Measurements from ENCODE around the gene SLC38A11. TPM values are rescaled to one million over a fixed set of nuclear protein-coding genes. Genes with fewer than 3 reads are reported as not detected.
A peak's percentile ranks its signal among the peaks of the same experiment; 100 is the strongest.

The SLC38A11 gene
- total and polyA plus RNA-seq, 7 donors, result 0.46 to 4.3 (median 0.71) TPM; not detected in 1

DNA sequence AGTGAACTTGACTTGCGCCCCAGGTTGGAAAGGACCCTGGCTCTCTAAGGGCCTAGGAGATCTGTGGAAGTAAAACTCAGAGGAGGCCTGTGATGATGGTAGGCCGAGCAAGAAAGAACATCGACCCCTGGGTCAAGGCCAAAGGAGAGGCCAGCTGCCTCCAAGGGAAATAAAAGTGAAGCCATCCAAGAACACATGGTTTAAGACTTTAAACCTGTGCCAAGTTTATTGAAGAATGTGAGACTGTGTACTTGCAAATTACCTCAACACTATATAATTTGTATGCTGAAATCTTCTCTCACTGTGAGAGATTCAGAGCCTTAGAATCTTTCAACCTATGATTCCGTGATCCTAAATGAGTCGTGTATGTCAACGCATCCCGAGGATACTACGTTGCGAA, 73.0 kb downstream of the SLC38A11 start:
- intact Hi-C loops (cut with DNase I), result no loop called here

DNA sequence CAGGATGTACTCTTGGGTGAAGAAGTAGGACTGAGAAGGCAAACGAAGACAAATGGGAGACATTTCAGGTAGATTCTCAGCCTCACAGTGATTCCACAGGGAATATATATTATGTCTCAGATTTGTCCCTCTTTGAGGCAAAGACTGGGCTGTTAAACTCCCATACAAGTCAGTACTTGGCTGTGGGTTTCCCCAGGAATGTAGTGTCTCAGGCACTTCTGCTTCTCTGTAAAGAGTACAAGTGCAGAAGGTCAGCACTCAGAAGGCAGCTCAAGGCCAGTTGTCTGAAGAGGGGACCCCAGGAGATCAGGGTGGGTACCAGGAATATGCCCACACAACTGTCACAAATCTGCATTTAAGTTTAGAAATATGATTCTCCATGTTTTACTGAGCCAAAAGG, 73.8 kb downstream of the SLC38A11 start:
- Histone ChIP-seq H3K4me1 (peaks cover 0 to 30% (median 11%) of the 10 kb centered on the region in 4 donors), H3K27me3 (no peaks in the 10 kb centered on the region), H3K27ac (no peak overlapping the region), H3K4me3 (no peak overlapping the region), H3K9me3 (no peaks in the 10 kb centered on the region), H3K36me3 (no peaks in the 10 kb centered on the region)
- no peak for DNase-seq
- TF ChIP-seq POLR2AphosphoS5 (IDR thresholded peaks at IDR 0.05), result no peak
- 90 to 96% methylated on average over 1 of the region's 1 CpG for WGBS, 2 donors
- intact Hi-C loops (cut with DNase I), result no loop called here

More for the DNA sequence above, 73.0 kb downstream of the SLC38A11 start:
- WGBS, 2 donors, result 78 to 89% methylated on average over 9 of the region's 9 CpGs
- Histone ChIP-seq H3K4me3 (no peak overlapping the region), H3K9me3 (no peaks in the 10 kb centered on the region), H3K4me1 (peaks cover 0 to 30% (median 11%) of the 10 kb centered on the region in 4 donors), H3K27me3 (no peaks in the 10 kb centered on the region), H3K27ac (peak overlapping the region in 3 of 4 donors; percentile 25 to 46 (median 38)), H3K36me3 (no peaks in the 10 kb centered on the region)
- no peak for DNase-seq
- TF ChIP-seq, protein P1, sequence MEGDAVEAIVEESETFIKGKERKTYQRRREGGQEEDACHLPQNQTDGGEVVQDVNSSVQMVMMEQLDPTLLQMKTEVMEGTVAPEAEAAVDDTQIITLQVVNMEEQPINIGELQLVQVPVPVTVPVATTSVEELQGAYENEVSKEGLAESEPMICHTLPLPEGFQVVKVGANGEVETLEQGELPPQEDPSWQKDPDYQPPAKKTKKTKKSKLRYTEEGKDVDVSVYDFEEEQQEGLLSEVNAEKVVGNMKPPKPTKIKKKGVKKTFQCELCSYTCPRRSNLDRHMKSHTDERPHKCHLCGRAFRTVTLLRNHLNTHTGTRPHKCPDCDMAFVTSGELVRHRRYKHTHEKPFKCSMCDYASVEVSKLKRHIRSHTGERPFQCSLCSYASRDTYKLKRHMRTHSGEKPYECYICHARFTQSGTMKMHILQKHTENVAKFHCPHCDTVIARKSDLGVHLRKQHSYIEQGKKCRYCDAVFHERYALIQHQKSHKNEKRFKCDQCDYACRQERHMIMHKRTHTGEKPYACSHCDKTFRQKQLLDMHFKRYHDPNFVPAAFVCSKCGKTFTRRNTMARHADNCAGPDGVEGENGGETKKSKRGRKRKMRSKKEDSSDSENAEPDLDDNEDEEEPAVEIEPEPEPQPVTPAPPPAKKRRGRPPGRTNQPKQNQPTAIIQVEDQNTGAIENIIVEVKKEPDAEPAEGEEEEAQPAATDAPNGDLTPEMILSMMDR (IDR thresholded peaks at IDR 0.05), result no peak
- TF ChIP-seq POLR2A (IDR thresholded peaks at IDR 0.05), result no peak
- TF ChIP-seq EP300 (IDR thresholded peaks at IDR 0.05), result no peak
- no peak for TF ChIP-seq POLR2AphosphoS5 (IDR thresholded peaks at IDR 0.05)

DNA sequence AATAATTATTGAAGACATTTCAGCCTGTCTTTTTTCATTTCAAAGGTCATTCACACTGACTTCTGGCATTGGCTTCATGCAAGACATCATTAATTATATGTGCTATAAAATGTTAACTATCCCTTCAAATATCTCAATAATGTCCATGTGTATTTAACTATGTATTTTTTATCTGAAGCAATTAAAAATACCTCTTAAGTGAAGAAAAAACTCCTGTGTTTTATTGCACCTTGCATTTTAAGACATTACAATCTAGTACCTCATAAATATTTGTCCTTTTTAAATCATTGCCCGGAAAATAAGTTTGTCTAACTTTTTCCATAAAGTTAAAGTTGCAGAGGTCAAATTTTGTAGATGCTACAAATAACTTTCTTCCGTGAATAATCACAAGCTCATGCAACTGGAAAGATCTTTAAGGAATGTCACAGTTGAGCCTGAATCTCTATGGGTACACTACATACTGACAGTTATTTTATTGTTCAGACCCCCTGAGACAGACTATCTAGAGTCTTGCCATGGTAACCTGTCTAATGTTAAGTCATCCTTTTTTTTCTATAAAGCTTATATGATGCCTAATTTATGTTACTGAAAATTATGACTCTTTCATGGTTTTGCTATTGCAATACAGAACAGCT, 75.3 kb downstream of the SLC38A11 start:
- H3K27me3 ChIP-seq, result no peaks in the 10 kb centered on the region
- intact Hi-C loops (cut with DNase I), result no loop called here
- no peak overlapping the region for H3K27ac ChIP-seq
- WGBS, 2 donors, result 41 to 65% methylated on average over 2 of the region's 2 CpGs
- H3K36me3 ChIP-seq, result no peaks in the 10 kb centered on the region
- H3K4me3 ChIP-seq, result no peak overlapping the region
- peaks cover 0 to 30% (median 11%) of the 10 kb centered on the region in 4 donors for H3K4me1 ChIP-seq
- TF ChIP-seq EP300 (IDR thresholded peaks at IDR 0.05) (no peak), POLR2A (IDR thresholded peaks at IDR 0.05) (no peak), POLR2AphosphoS5 (IDR thresholded peaks at IDR 0.05) (no peak)
- TF ChIP-seq, protein P1 (IDR thresholded peaks at IDR 0.05), result no peak
- H3K9me3 ChIP-seq, result no peaks in the 10 kb centered on the region
- DNase-seq, result no peak

DNA sequence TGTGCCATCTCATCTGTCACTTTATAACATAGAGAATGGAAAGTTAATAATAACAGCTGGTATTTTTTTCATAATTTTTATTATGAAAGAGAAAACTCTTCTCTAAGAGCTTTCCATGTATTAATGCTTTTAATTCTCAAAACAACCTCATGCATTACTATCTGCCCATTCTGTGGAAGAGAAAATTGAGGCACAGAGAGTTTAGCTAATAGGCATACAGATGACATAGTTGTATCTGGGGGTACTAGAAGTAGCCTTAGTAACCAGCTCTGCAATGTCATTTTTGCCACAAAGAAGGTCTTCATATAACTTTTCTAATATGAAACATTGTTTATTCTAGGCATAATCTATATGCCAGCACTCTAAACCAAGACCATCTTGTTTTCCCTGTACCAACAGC, 77.4 kb downstream of the SLC38A11 start:
- no peak overlapping the region for H3K4me3 ChIP-seq
- no peak for TF ChIP-seq EP300 (IDR thresholded peaks at IDR 0.05)
- TF ChIP-seq POLR2AphosphoS5 (IDR thresholded peaks at IDR 0.05), result no peak
- TF ChIP-seq, protein P1 (IDR thresholded peaks at IDR 0.05), result no peak
- no peak for TF ChIP-seq POLR2A (IDR thresholded peaks at IDR 0.05)
- H3K27me3 ChIP-seq, result no peaks in the 10 kb centered on the region
- no peaks in the 10 kb centered on the region for H3K9me3 ChIP-seq
- intact Hi-C loops (cut with DNase I), result no loop called here
- no peak for DNase-seq
- H3K36me3 ChIP-seq, result no peaks in the 10 kb centered on the region
- H3K27ac ChIP-seq, result no peak overlapping the region
- peaks cover 0 to 30% (median 10%) of the 10 kb centered on the region in 4 donors for H3K4me1 ChIP-seq

DNA sequence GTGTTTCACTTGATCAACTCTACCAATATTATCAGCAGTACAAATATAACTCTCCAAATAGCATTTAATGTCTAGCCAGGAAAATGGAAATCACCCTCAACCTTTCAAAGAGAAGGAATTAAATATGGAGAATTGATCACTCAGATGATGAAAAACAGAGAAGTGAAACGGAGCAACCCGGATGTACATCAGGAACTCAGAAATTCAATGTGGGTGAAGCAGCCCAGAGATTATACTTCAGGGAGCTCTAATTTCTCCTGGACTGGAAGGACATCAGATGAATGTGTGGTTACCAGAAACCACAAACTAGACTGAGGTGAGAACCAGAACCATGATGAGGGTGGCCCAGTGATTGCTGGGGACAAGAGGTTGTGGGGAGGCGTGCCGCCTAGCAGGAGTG, 78.2 kb downstream of the SLC38A11 start:
- Histone ChIP-seq H3K36me3 (no peaks in the 10 kb centered on the region), H3K9me3 (no peaks in the 10 kb centered on the region), H3K4me1 (peaks cover 0 to 22% (median 9%) of the 10 kb centered on the region in 4 donors), H3K27me3 (no peaks in the 10 kb centered on the region), H3K4me3 (no peak overlapping the region), H3K27ac (no peak overlapping the region)
- intact Hi-C loops (cut with DNase I), result no loop called here
- DNase-seq, result no peak
- 86 to 90% methylated on average over 4 of the region's 4 CpGs for WGBS, 2 donors
- TF ChIP-seq EP300 (IDR thresholded peaks at IDR 0.05) (no peak), POLR2AphosphoS5 (IDR thresholded peaks at IDR 0.05) (no peak), POLR2A (IDR thresholded peaks at IDR 0.05) (no peak)
- TF ChIP-seq, protein P1 (IDR thresholded peaks at IDR 0.05), result no peak
